Astrocyte (in vitro differentiated cells and primary cell): ENCODE data around the gene BCL7C. TPM values are rescaled to one million over a fixed set of nuclear protein-coding genes. Genes with fewer than 3 reads are reported as not detected.

Experiments
- microRNA-seq: library from miRNA; unstranded; fragments of <30 nt; microRNA quantifications from one replicate; pipeline ENCODE4 v1.2.0, GENCODE V29; 2020
- total RNA-seq: library from RNA; stranded (reverse); gene quantifications from 2 replicates; pipeline ENCODE4 v1.2.1, GENCODE V29; 2021

The BCL7C gene
- total RNA-seq, 1 donor from 2014 or later: 40.7 TPM

Small RNAs within 50 kb of the gene (microRNA-seq; reads per million reads assigned to microRNA genes)
- gene MIR4519 (not detected), gene MIR762 (1.1 reads per million)

Other genes starting within 250 kb of the BCL7C start
- gene PRR14, start 243.1 kb downstream of the BCL7C start, total RNA-seq: 27.3 and 32.1 TPM in 2 replicates
- gene FBRS, start 235.6 kb downstream of the BCL7C start, total RNA-seq: 69.3 and 75.0 TPM in 2 replicates
- gene SRCAP, start 194.9 kb downstream of the BCL7C start, total RNA-seq: 48.2 and 50.4 TPM in 2 replicates
- gene PHKG2, start 145.7 kb downstream of the BCL7C start, total RNA-seq: 31.1 and 34.2 TPM in 2 replicates
- 4.0 and 4.1 TPM in 2 replicates for gene CFAP119, start 132.0 kb downstream of the BCL7C start, total RNA-seq
- 85.4 and 94.6 TPM in 2 replicates for gene RNF40, start 131.8 kb downstream of the BCL7C start, total RNA-seq
- 17.4 and 17.6 TPM in 2 replicates for gene ZNF629, start 106.9 kb downstream of the BCL7C start, total RNA-seq
- 5.2 and 5.9 TPM in 2 replicates for gene CTF1, start 2.5 kb upstream of the BCL7C start, total RNA-seq
- 42.3 and 42.5 TPM in 2 replicates for gene FBXL19, start 29.5 kb upstream of the BCL7C start, total RNA-seq
- gene ORAI3, start 55.0 kb upstream of the BCL7C start, total RNA-seq: 21.1 and 22.6 TPM in 2 replicates
- 15.4 and 18.7 TPM in 2 replicates for gene SETD1A, start 63.7 kb upstream of the BCL7C start, total RNA-seq
- 8.3 and 9.0 TPM in 2 replicates for gene HSD3B7, start 91.1 kb upstream of the BCL7C start, total RNA-seq
- 10.7 and 11.0 TPM in 2 replicates for gene STX1B, start 116.6 kb upstream of the BCL7C start, total RNA-seq
- 54.9 and 56.0 TPM in 2 replicates for gene STX4, start 139.5 kb upstream of the BCL7C start, total RNA-seq
- 18.6 and 21.6 TPM in 2 replicates for gene ZNF668, start 180.2 kb upstream of the BCL7C start, total RNA-seq
- 16.5 and 17.2 TPM in 2 replicates for gene ZNF646, start 180.3 kb upstream of the BCL7C start, total RNA-seq
- 3.4 and 7.1 TPM in 2 replicates for gene PRSS53, start 194.9 kb upstream of the BCL7C start, total RNA-seq
- 133 and 156 TPM in 2 replicates for gene VKORC1, start 200.7 kb upstream of the BCL7C start, total RNA-seq
- 44.9 and 47.7 TPM in 2 replicates for gene BCKDK, start 214.3 kb upstream of the BCL7C start, total RNA-seq
- 27.3 and 33.5 TPM in 2 replicates for gene KAT8, start 223.6 kb upstream of the BCL7C start, total RNA-seq
- 3.9 and 9.5 TPM in 2 replicates for gene PRSS8, start 241.7 kb upstream of the BCL7C start, total RNA-seq